K562 (cell line): ENCODE results near the gene WNT3. TPM values are rescaled to one million over a fixed set of nuclear protein-coding genes. Genes with fewer than 3 reads are reported as not detected.
A peak's percentile ranks its signal among the peaks of the same experiment; 100 is the strongest.

Experiments used
- ADNP ChIP-seq: fragments of 200-800 bp; sonication (Bioruptor generic); IDR thresholded peaks from 2 replicates; pipeline ENCODE4 v1.6.1; 2016; ENCODE audit warnings: missing genetic modification characterization, missing compliant biosample characterization
- CBX1 ChIP-seq: sonication (generic); IDR thresholded peaks from 2 replicates; pipeline ENCODE4 v1.6.1; 2016; ENCODE audit warnings: antibody characterized with exemption, low read depth, mild to moderate bottlenecking
- CBX3 ChIP-seq, 2 experiments: IDR thresholded peaks; 1 replicate in 1 of 2; 2 replicates in 1 of 2; pipeline ENCODE4 v1.6.1; 2012; ENCODE audit warnings: inconsistent platforms in 2 of 2, low read length in 2 of 2, borderline replicate concordance in 1 of 2, control low read depth in 1 of 2
- CBX5 ChIP-seq: IDR thresholded peaks from 2 replicates; pipeline ENCODE4 v1.6.1; 2014; ENCODE audit warnings: low read depth, borderline replicate concordance
- NR3C1 ChIP-seq: sonication (generic); formaldehyde crosslinking; IDR thresholded peaks from 2 replicates; pipeline ENCODE4 v1.8.1; 2022; ENCODE audit warnings: missing genetic modification reagents
- REST ChIP-seq, 2 experiments: fragments of 450-650 bp; formaldehyde crosslinking in 1 of 2; IDR thresholded peaks; 2 replicates each; pipeline versions ENCODE4 v1.4.0 to v1.6.1; 2014 to 2020; ENCODE audit warnings: mild to moderate bottlenecking in 2 of 2, borderline replicate concordance in 1 of 2, low read depth in 1 of 2
- SMC3 ChIP-seq: conservative IDR thresholded peaks from 2 replicates; pipeline ENCODE4 v1.6.1; 2011; ENCODE audit warnings: low read depth, low read length, improper control_type of control experiment; ENCODE audit not compliant: insufficient read depth
- STAT5A ChIP-seq: IDR thresholded peaks from 2 replicates; pipeline ENCODE4 v1.6.1; 2012; ENCODE audit warnings: low read length, inconsistent platforms, borderline replicate concordance
- TAF7 ChIP-seq: fragments of 450-650 bp; IDR thresholded peaks from 2 replicates; pipeline ENCODE4 v1.6.1; 2016; ENCODE audit warnings: missing genetic modification characterization, missing compliant biosample characterization
- ZBTB33 ChIP-seq: sonication (generic); formaldehyde crosslinking; IDR thresholded peaks from 2 replicates; pipeline ENCODE4 v1.8.1; 2023; ENCODE audit warnings: mild to moderate bottlenecking, missing genetic modification reagents
- ZNF239 ChIP-seq: fragments of 250-450 bp; sonication (Bioruptor Pico); IDR thresholded peaks from 2 replicates; pipeline ENCODE4 v1.4.0; 2020; ENCODE audit warnings: mild to moderate bottlenecking
- ZNF3 ChIP-seq: fragments of 250-450 bp; sonication (Bioruptor Pico); IDR thresholded peaks from 2 replicates; pipeline ENCODE4 v1.5.0; 2021; ENCODE audit warnings: mild to moderate bottlenecking, moderate library complexity
- ZNF347 ChIP-seq: fragments of 450-650 bp; formaldehyde crosslinking; IDR thresholded peaks from 2 replicates; pipeline ENCODE4 v1.4.0; 2020; ENCODE audit warnings: low read depth, mild to moderate bottlenecking, moderate library complexity
- polyA plus RNA-seq, 8 experiments: library from polyadenylated mRNA; depleted of rRNA in 4 of 8; stranded (reverse) in 5 of 8; unstranded in 3 of 8; fragments of >200 nt; fragmentation: Nextera tagmentation in 2 of 8; fragmentation: Illumina TruSeq in 1 of 8; extraction: Ambion mirVana in 2 of 8; extraction: Trizol in 1 of 8; gene quantifications; 2 replicates each; pipeline versions ENCODE4 v1.2.1 to v1.2.3, GENCODE V29; 2011 to 2014; ENCODE audit warnings: inconsistent platforms in 1 of 8, missing spikeins in 1 of 8
- total RNA-seq, 7 experiments: library from RNA; depleted of rRNA in 6 of 7; stranded (reverse); fragments of >200 nt in 6 of 7; fragmentation: Illumina TruSeq in 2 of 7; extraction: Trizol in 2 of 7; gene quantifications; 2 replicates each; pipeline versions ENCODE4 v1.2.1 to v1.2.3, GENCODE V29; 2011 to 2021; ENCODE audit warnings: low replicate concordance in 1 of 7
- TF ChIP-seq, protein P1 (sequence below): IDR thresholded peaks from 2 replicates; pipeline ENCODE4 v1.6.1; 2012; ENCODE audit warnings: low read depth, low read length, improper control_type of control experiment, borderline replicate concordance
- TF ChIP-seq, protein P2 (sequence below): sonication (generic); formaldehyde crosslinking; IDR thresholded peaks from 2 replicates; pipeline ENCODE4 v1.8.0; 2022; ENCODE audit warnings: mild to moderate bottlenecking, missing genetic modification reagents

Gene WNT3
- total and polyA plus RNA-seq, 9 of the 15 experiments (the other 6 are each of a cell fraction or from before 2014, with no cell fraction given) = 1.5 to 6.1 (median 3.3) TPM

GRCh38 chr17:46842835-46843234 lies 24.3 kb upstream of the WNT3 start (continued):
- TF ChIP-seq REST (IDR thresholded peaks at IDR 0.05; ENCODE audit: borderline replicate concordance) = no peak
- TF ChIP-seq REST (CRISPR knock-in tag; IDR thresholded peaks at IDR 0.05; ENCODE audit: low read depth) = no peak
- TF ChIP-seq ZNF347 (CRISPR knock-in tag) = no peak
- TF ChIP-seq ZBTB33 (CRISPR knock-in tag) = no peak
- peak; percentile 84 for TF ChIP-seq CBX5
- TF ChIP-seq, protein P1, sequence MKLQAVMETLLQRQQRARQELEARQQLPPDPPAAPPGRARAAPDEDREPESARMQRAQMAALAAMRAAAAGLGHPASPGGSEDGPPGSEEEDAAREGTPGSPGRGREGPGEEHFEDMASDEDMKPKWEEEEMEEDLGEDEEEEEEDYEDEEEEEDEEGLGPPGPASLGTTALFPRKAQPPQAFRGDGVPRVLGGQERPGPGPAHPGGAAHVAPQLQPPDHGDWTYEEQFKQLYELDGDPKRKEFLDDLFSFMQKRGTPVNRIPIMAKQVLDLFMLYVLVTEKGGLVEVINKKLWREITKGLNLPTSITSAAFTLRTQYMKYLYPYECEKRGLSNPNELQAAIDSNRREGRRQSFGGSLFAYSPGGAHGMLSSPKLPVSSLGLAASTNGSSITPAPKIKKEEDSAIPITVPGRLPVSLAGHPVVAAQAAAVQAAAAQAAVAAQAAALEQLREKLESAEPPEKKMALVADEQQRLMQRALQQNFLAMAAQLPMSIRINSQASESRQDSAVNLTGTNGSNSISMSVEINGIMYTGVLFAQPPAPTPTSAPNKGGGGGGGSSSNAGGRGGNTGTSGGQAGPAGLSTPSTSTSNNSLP = no peak
- TF ChIP-seq NR3C1 = no peak
- peak; percentile 54; the same call in 1 of the 2 replicates for TF ChIP-seq ADNP (tag)
- TF ChIP-seq STAT5A = no peak
- peak; percentile 88; the same call in 1 of the 2 replicates for TF ChIP-seq CBX1
- TF ChIP-seq ZNF3 = no peak
- no peak for TF ChIP-seq ZNF239 (CRISPR knock-in tag)
- TF ChIP-seq, protein P2, sequence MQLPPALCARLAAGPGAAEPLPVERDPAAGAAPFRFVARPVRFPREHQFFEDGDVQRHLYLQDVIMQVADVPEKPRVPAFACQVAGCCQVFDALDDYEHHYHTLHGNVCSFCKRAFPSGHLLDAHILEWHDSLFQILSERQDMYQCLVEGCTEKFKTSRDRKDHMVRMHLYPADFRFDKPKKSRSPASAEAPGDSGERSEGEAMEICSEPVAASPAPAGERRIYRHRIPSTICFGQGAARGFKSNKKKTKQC (CRISPR knock-in tag) = no peak
- no peak for TF ChIP-seq TAF7 (tag)
- peak in 1 of 2 experiments; percentile 96; a peak in 2 of 3 replicates for TF ChIP-seq CBX3 (IDR thresholded peaks at IDR 0.05; ENCODE audit: borderline replicate concordance in 1 of 2, low read length in 2 of 2)
- TF ChIP-seq SMC3 = no peak
